ENCODE results near the gene IER5. TPM values are rescaled to one million over a fixed set of nuclear protein-coding genes. Genes with fewer than 3 reads are reported as not detected.

IER5 gene
- total RNA-seq, 5 donors from 2014 or later (not counting 1 experiment from before 2014, with no cell fraction given) = 26.6 to 85.5 (median 32.2) TPM

GRCh38 chr1:181049378-181049777 is 39.1 kb upstream of the IER5 start:
- Histone ChIP-seq H3K36me3 (ENCODE audit: control insufficient read depth in 2 of 2, extremely low read depth in 1 of 2, insufficient read depth in 1 of 2, low read length in 1 of 2) (peaks cover 5 to 34% of the 10 kb centered on the region in 2 donors), H3K4me3 (ENCODE audit: control insufficient read depth in 1 of 2, extremely low read depth in 1 of 2, low read length in 1 of 2) (no peak overlapping the region), H3K4me1 (ENCODE audit: control insufficient read depth in 1 of 2, extremely low read depth in 1 of 2, insufficient read depth in 2 of 2, low read length in 2 of 2) (peaks cover 5% of the 10 kb centered on the region in 2 experiments), H3K27ac (ENCODE audit: low read length) (no peak overlapping the region), H3K9me3 (no peaks in the 10 kb centered on the region), H3K27me3 (replicated peaks in 1 of 2; ENCODE audit: control insufficient read depth in 2 of 2, extremely low read depth in 1 of 2, insufficient read depth in 2 of 2, low read length in 1 of 2) (no peaks in the 10 kb centered on the region)
- POLR2A ChIA-PET = no interaction called here
- peaks cover 8 to 23% (median 12%) of the 10 kb centered on the region in 3 donors for H3K4me1 Mint-ChIP-seq
- H3K4me3 Mint-ChIP-seq = no peak overlapping the region
- H3K36me3 Mint-ChIP-seq = peaks cover 52% of the 10 kb centered on the region
- CTCF ChIA-PET = no interaction called here
- DNase-seq (no peak), ATAC-seq (replicated peaks in 1 of 4) (no peak)
- no peak overlapping the region for H3K27ac Mint-ChIP-seq
- no peaks in the 10 kb centered on the region for H3K27me3 Mint-ChIP-seq
- no peaks in the 10 kb centered on the region for H3K9me3 Mint-ChIP-seq
- WGBS (ENCODE audit: insufficient coverage) = 95% methylated on average over 4 of the region's 4 CpGs

GRCh38 chr1:181050922-181051321 is 37.6 kb upstream of the IER5 start:
- no peaks in the 10 kb centered on the region for H3K9me3 ChIP-seq
- H3K27me3 Mint-ChIP-seq = no peaks in the 10 kb centered on the region
- H3K4me3 Mint-ChIP-seq = no peak overlapping the region
- no peaks in the 10 kb centered on the region for H3K27me3 ChIP-seq (replicated peaks in 1 of 2; ENCODE audit: control insufficient read depth in 2 of 2, extremely low read depth in 1 of 2, insufficient read depth in 2 of 2, low read length in 1 of 2)
- no peaks in the 10 kb centered on the region for H3K9me3 Mint-ChIP-seq
- no peak overlapping the region for H3K27ac Mint-ChIP-seq
- H3K4me3 ChIP-seq (ENCODE audit: control insufficient read depth in 1 of 2, extremely low read depth in 1 of 2, low read length in 1 of 2) = no peak overlapping the region
- H3K4me1 Mint-ChIP-seq = peaks cover 0 to 14% (median 5%) of the 10 kb centered on the region in 3 donors
- ChIA-PET CTCF (interaction anchor here in 1 of 2 donors (0.7 kb wide), 2 partner anchors 48 to 115 kb away, joined by 4 read pairs; no protein-coding TSS in a partner anchor), POLR2A (interaction anchor here in 1 of 2 donors (0.7 kb wide), 1 partner anchor 1983 kb away, joined by 5 read pairs; no protein-coding TSS in a partner anchor)
- H3K27ac ChIP-seq (ENCODE audit: low read length) = no peak overlapping the region
- DNase-seq (no peak), ATAC-seq (replicated peaks in 1 of 4) (no peak)
- H3K4me1 ChIP-seq (ENCODE audit: control insufficient read depth in 1 of 2, extremely low read depth in 1 of 2, insufficient read depth in 2 of 2, low read length in 2 of 2) = no peaks in the 10 kb centered on the region
- H3K36me3 Mint-ChIP-seq = peaks cover 54% of the 10 kb centered on the region
- peaks cover 5 to 43% of the 10 kb centered on the region in 2 donors for H3K36me3 ChIP-seq (ENCODE audit: control insufficient read depth in 2 of 2, extremely low read depth in 1 of 2, insufficient read depth in 1 of 2, low read length in 1 of 2)

- ChIA-PET CTCF (interaction anchor here in 1 of 2 donors (0.6 kb wide), 1 partner anchor 379 kb away, joined by 3 read pairs; no protein-coding TSS in a partner anchor), POLR2A (no interaction called here)
- Mint-ChIP-seq H3K4me1 (peaks cover 7 to 16% (median 7%) of the 10 kb centered on the region in 3 donors), H3K27ac (no peak overlapping the region), H3K9me3 (peaks cover 11 to 20% (median 14%) of the 10 kb centered on the region in 3 donors), H3K27me3 (no peaks in the 10 kb centered on the region), H3K36me3 (peaks cover 67% of the 10 kb centered on the region), H3K4me3 (no peak overlapping the region)
- no peaks in the 10 kb centered on the region for H3K4me1 ChIP-seq (ENCODE audit: control insufficient read depth in 1 of 2, extremely low read depth in 1 of 2, insufficient read depth in 2 of 2, low read length in 2 of 2)
- no peak overlapping the region for H3K4me3 ChIP-seq (ENCODE audit: control insufficient read depth in 1 of 2, extremely low read depth in 1 of 2, low read length in 1 of 2)
- H3K9me3 ChIP-seq = peaks cover 2% of the 10 kb centered on the region
- no peaks in the 10 kb centered on the region for H3K27me3 ChIP-seq (replicated peaks in 1 of 2; ENCODE audit: control insufficient read depth in 2 of 2, extremely low read depth in 1 of 2, insufficient read depth in 2 of 2, low read length in 1 of 2)
- H3K36me3 ChIP-seq (ENCODE audit: control insufficient read depth in 2 of 2, extremely low read depth in 1 of 2, insufficient read depth in 1 of 2, low read length in 1 of 2) = peaks cover 3 to 34% of the 10 kb centered on the region in 2 donors
- no peak overlapping the region for H3K27ac ChIP-seq (ENCODE audit: low read length)
- no peak for ATAC-seq (replicated peaks in 1 of 4)
- no peak for DNase-seq
- 97% methylated on average over 5 of the region's 6 CpGs for WGBS (ENCODE audit: insufficient coverage)
Measured at GRCh38 chr1:181056560-181056959, 31.9 kb upstream of the IER5 start.

GRCh38 chr1:181057079-181057478 is 31.4 kb upstream of the IER5 start:
- Histone ChIP-seq H3K36me3 (ENCODE audit: control insufficient read depth in 2 of 2, extremely low read depth in 1 of 2, insufficient read depth in 1 of 2, low read length in 1 of 2) (peaks cover 3 to 30% of the 10 kb centered on the region in 2 donors), H3K4me1 (ENCODE audit: control insufficient read depth in 1 of 2, extremely low read depth in 1 of 2, insufficient read depth in 2 of 2, low read length in 2 of 2) (peaks cover 1 to 2% of the 10 kb centered on the region in 2 experiments), H3K27me3 (replicated peaks in 1 of 2; ENCODE audit: control insufficient read depth in 2 of 2, extremely low read depth in 1 of 2, insufficient read depth in 2 of 2, low read length in 1 of 2) (no peaks in the 10 kb centered on the region), H3K9me3 (peaks cover 2% of the 10 kb centered on the region), H3K27ac (ENCODE audit: low read length) (no peak overlapping the region), H3K4me3 (ENCODE audit: control insufficient read depth in 1 of 2, extremely low read depth in 1 of 2, low read length in 1 of 2) (no peak overlapping the region)
- Mint-ChIP-seq H3K27ac (no peak overlapping the region), H3K4me3 (no peak overlapping the region), H3K9me3 (peaks cover 11 to 20% (median 14%) of the 10 kb centered on the region in 3 donors), H3K4me1 (peaks cover 12 to 21% (median 13%) of the 10 kb centered on the region in 3 donors), H3K36me3 (peaks cover 65% of the 10 kb centered on the region), H3K27me3 (no peaks in the 10 kb centered on the region)
- CTCF ChIA-PET = interaction anchor here in 1 of 2 donors (0.6 to 0.7 kb wide), 3 partner anchors 77 to 507 kb away, joined by 3 to 5 read pairs (median 3); no protein-coding TSS in a partner anchor
- 50% methylated on average over 2 of the region's 3 CpGs for WGBS (ENCODE audit: insufficient coverage)
- POLR2A ChIA-PET = no interaction called here
- DNase-seq (no peak), ATAC-seq (replicated peaks in 1 of 4) (no peak)

- Mint-ChIP-seq H3K27ac (no peak overlapping the region), H3K4me1 (peaks cover 26 to 29% (median 27%) of the 10 kb centered on the region in 3 donors), H3K9me3 (peaks cover 11 to 20% (median 14%) of the 10 kb centered on the region in 3 donors), H3K4me3 (no peak overlapping the region), H3K27me3 (no peaks in the 10 kb centered on the region), H3K36me3 (peaks cover 48% of the 10 kb centered on the region)
- no peak overlapping the region for H3K4me3 ChIP-seq (ENCODE audit: control insufficient read depth in 1 of 2, extremely low read depth in 1 of 2, low read length in 1 of 2)
- peaks cover 2% of the 10 kb centered on the region for H3K9me3 ChIP-seq
- ATAC-seq (replicated peaks in 1 of 4) = no peak
- no peaks in the 10 kb centered on the region for H3K27me3 ChIP-seq (replicated peaks in 1 of 2; ENCODE audit: control insufficient read depth in 2 of 2, extremely low read depth in 1 of 2, insufficient read depth in 2 of 2, low read length in 1 of 2)
- no peak for DNase-seq
- H3K36me3 ChIP-seq (ENCODE audit: control insufficient read depth in 2 of 2, extremely low read depth in 1 of 2, insufficient read depth in 1 of 2, low read length in 1 of 2) = peaks cover 3 to 18% of the 10 kb centered on the region in 2 donors
- CTCF ChIA-PET = no interaction called here
- H3K27ac ChIP-seq (ENCODE audit: low read length) = no peak overlapping the region
- POLR2A ChIA-PET = no interaction called here
- H3K4me1 ChIP-seq (ENCODE audit: control insufficient read depth in 1 of 2, extremely low read depth in 1 of 2, insufficient read depth in 2 of 2, low read length in 2 of 2) = peaks cover 2 to 11% of the 10 kb centered on the region in 2 experiments
Measured at GRCh38 chr1:181059435-181059834, 29.1 kb upstream of the IER5 start.

- Histone ChIP-seq H3K4me1 (ENCODE audit: control insufficient read depth in 1 of 2, extremely low read depth in 1 of 2, insufficient read depth in 2 of 2, low read length in 2 of 2) (peaks cover 2 to 11% of the 10 kb centered on the region in 2 experiments), H3K27me3 (replicated peaks in 1 of 2; ENCODE audit: control insufficient read depth in 2 of 2, extremely low read depth in 1 of 2, insufficient read depth in 2 of 2, low read length in 1 of 2) (no peaks in the 10 kb centered on the region), H3K36me3 (ENCODE audit: control insufficient read depth in 2 of 2, extremely low read depth in 1 of 2, insufficient read depth in 1 of 2, low read length in 1 of 2) (peaks cover 3 to 16% of the 10 kb centered on the region in 2 donors), H3K27ac (ENCODE audit: low read length) (no peak overlapping the region), H3K4me3 (ENCODE audit: control insufficient read depth in 1 of 2, extremely low read depth in 1 of 2, low read length in 1 of 2) (no peak overlapping the region), H3K9me3 (peaks cover 2% of the 10 kb centered on the region)
- no peak for DNase-seq
- no peak overlapping the region for H3K4me3 Mint-ChIP-seq
- ATAC-seq (replicated peaks in 1 of 4) = no peak
- H3K27me3 Mint-ChIP-seq = no peaks in the 10 kb centered on the region
- H3K9me3 Mint-ChIP-seq = peaks cover 11 to 20% (median 14%) of the 10 kb centered on the region in 3 donors
- H3K4me1 Mint-ChIP-seq = peaks cover 26 to 29% (median 27%) of the 10 kb centered on the region in 3 donors
- ChIA-PET CTCF (no interaction called here), POLR2A (no interaction called here)
- H3K27ac Mint-ChIP-seq = no peak overlapping the region
- H3K36me3 Mint-ChIP-seq = peaks cover 46% of the 10 kb centered on the region
- WGBS (ENCODE audit: insufficient coverage) = 71% methylated on average over 1 of the region's 1 CpG
Measured at GRCh38 chr1:181060066-181060465, 28.4 kb upstream of the IER5 start.
